ENCODE results near the gene GPR31.

GPR31 gene

DNA sequence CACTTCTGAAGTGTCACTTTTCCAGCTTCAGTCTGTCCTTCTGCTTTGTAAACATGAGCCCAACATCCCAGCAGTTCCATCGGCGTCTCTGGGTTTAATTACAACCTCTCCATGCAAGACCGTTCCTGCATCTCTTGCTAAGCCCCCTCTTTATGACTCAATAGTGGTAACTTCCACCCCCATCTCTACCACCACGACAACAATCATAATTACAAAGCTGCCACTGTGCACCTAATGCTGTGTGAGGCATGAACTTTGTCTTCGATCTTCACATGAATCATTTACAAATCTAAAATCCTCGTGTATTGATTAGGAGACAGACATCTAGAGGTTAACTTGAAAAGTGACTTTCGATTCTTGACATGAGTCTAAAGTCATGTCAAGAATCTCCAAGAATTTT lies 39.8 kb downstream of the GPR31 start:
- TF ChIP-seq, protein P1, sequence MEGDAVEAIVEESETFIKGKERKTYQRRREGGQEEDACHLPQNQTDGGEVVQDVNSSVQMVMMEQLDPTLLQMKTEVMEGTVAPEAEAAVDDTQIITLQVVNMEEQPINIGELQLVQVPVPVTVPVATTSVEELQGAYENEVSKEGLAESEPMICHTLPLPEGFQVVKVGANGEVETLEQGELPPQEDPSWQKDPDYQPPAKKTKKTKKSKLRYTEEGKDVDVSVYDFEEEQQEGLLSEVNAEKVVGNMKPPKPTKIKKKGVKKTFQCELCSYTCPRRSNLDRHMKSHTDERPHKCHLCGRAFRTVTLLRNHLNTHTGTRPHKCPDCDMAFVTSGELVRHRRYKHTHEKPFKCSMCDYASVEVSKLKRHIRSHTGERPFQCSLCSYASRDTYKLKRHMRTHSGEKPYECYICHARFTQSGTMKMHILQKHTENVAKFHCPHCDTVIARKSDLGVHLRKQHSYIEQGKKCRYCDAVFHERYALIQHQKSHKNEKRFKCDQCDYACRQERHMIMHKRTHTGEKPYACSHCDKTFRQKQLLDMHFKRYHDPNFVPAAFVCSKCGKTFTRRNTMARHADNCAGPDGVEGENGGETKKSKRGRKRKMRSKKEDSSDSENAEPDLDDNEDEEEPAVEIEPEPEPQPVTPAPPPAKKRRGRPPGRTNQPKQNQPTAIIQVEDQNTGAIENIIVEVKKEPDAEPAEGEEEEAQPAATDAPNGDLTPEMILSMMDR (IDR thresholded peaks at IDR 0.05) = no peak

DNA sequence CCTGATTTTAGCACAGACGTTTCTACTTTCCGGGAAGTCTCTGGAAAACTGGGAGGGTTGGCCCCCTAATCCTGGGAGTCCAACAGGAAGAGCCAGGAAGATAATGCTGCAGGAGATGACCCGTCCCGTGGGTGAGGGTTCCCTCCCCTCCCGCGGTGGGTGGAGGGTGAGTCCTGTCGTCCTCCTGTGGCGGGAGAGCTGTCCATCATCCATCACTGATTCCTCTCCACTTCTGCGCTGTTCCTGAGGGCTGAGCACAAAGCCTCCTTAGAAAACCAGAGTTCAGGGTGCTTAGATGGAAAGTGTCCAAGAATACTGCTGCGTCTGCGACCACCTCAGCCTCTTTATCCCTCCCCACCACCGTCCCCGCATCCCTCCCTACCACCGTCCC lies 40.9 kb downstream of the GPR31 start:
- TF ChIP-seq, protein P1 (IDR thresholded peaks at IDR 0.05) = no peak

DNA sequence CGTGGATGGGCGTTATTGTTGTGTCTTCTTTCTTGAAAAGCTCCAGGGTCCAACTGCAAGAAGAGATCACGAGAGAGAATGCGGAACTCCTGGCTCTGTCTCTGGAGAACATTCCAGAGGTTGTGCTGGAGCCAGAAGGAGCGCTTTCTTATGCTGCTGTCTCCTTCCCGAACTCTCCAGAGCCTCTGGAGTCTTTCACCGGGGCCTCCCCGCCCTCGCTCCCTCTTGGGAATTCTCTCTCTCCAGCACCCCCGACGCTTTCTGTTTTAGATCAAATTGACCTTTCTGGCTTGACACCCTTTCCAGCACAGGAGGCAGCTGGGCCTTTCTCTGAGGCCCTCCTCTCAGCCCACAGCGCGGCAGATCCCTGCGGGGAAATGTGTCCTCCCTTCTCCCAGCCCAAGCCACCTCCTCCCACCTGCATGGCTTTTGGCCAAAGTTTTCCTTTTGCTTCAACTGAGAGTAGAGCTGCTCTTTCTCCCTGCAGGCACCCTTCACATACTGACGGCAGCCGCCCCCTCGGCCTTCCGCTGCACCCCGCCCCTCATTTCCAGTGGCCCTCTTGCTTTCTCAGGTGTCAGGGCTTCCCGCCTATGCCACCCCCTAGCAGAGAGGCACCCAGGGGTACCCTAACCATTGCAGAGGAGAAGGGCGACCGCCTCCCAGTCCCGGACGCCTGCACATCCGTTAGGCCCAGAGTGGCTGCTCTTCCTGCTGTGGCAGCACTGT lies 41.5 kb downstream of the GPR31 start:
- TF ChIP-seq, protein P1 (IDR thresholded peaks at IDR 0.05) = no peak

DNA sequence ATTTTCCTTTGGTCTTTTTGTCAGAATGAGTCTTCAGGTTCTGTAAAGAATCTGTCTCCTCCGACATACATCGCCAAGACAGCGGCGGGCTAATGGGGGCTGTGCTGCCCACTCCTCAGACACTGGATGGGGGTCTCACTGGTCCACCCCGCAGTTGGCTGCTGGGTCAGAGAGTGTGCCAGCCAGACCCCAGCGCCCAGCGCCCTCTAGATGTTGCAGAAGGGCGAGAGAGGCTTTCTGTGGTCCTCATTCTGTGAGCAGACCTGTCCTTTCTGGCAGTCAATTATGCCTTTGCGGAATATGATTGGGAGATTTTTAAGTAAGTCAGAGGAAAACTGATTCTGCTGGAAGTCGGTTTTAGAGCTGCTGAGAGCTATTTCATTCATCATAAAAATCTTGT lies 42.7 kb downstream of the GPR31 start:
- TF ChIP-seq, protein P1 (IDR thresholded peaks at IDR 0.05) = no peak

DNA sequence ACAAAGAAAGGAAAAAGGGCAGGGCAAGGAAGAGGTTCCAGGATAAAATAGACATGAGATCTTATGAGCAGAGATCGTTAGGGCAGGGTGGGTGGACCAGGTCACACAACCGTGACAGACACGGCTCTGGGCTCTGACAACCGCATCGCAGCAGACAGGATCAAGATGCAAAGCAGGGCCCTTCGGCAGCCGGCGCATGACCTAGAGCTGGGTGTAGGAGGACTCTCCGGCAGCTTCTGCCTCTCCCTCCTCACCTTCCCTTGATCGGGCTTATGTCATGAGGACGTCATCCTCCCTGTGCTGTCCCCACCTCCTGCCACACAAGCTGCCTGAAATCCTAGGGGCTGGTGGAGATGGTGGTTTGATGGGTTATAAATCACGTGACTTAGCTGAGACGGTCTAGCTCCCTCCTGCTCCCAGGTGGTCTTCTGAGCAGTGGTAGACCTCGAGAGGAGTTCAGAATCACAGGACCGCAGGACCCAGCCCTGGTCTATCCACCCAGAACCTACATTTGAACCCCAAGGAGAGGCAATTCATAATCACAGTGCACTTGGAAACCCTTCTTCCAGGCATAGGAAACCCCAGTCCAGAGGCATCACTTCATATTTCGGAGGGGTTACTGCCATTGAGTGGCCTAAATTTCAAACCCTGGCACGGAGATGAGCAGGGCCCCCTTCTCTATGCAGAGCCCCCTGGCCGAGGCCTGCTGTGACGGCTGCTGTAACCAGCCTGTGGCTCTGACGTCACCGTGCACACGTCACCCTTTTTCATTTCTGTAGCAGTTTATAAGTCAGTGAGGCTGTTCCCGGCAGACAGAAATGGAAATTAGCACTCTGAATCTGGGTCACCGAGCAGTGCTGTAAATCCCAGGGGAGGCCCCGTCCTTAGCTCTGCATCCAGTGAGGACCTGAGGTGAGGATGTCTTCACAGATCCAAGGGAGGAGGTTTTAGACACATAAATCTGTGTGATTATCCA lies 43.6 kb downstream of the GPR31 start:
- TF ChIP-seq, protein P1 (IDR thresholded peaks at IDR 0.05) = no peak

DNA sequence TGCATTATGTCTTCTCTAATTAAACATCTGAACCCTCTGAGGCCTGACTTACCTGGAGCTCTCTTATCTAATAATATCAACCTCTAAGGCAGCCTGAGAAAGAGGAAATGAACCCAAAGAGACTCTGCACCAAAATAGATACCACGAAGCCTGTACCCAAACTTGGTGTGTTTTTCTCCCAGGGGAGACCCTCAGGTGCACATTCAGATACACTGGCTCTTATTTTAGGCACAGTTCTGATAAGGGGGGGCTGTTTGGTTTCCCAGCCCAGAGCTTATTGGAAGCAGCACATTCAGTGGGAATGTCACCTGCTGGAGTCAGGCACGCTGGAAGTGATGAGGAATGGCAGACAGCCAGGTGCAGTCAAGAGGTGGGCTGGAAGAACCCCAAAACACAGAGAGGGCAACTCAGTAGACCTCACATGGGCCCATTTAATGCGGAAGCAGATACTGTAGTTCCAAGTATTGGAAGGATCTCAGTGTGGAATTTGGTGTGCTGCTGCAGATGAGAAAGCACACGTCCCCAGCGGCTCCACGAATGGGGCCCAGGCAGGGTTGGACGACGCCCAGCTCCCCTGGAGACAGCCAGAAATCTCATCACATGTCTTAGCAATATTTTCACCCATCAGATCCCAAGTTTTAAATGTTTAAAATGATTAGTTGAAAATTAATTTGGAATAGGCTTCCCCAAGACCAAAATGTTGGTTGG lies 44.6 kb downstream of the GPR31 start:
- TF ChIP-seq, protein P1 (IDR thresholded peaks at IDR 0.05) = no peak

DNA sequence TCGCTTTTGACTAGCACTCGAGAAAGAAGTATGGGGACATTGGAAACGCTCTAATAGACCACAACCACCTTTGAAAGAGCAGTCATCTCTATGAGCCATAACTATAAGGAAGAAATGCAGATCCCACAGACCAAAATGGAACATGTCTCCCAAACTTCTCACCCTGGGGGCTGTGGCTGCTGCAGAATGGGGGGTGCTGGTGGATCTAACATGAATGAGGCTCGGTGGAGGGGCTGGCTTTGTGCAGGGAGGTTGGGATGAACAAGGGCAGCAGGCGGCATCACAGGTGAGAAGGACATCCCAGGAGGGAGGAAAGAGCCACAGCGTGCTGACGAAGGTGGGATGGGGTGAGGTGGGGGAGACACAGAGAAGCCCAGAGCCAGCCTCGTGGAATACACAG lies 45.4 kb downstream of the GPR31 start:
- TF ChIP-seq, protein P1 (IDR thresholded peaks at IDR 0.05) = no peak
